Peyer's patch (tissue), 4 donors: ENCODE results near the gene LCN1. TPM values are rescaled to one million over a fixed set of nuclear protein-coding genes. Genes with fewer than 3 reads are reported as not detected.
"Not testable (repeated sequence)": the region's sequence is repeated elsewhere in the genome, so short reads cannot be mapped to it uniquely, and the experiment has no call there.

Source experiments
- DNase-seq, 3 donors: peaks; one replicate each; pipeline ENCODE4 v3.0.0-alpha.2; 2017 to 2019
- H3K27ac ChIP-seq, 4 donors: fragments of 200-600 bp; sonication (generic); one replicate each; pipeline ENCODE4 v1.5.1; 2016 to 2019
- H3K27me3 ChIP-seq, 2 donors: fragments of 200-600 bp; sonication (generic); one replicate each; pipeline ENCODE4 v1.5.1; 2019
- H3K36me3 ChIP-seq, 3 donors: fragments of 200-600 bp; sonication (generic); one replicate each; pipeline ENCODE4 v1.5.1; 2016 to 2019
- H3K4me1 ChIP-seq, 4 donors: fragments of 200-600 bp; sonication (generic); one replicate each; pipeline ENCODE4 v1.5.1; 2016 to 2019
- H3K4me3 ChIP-seq, 4 donors: fragments of 200-600 bp; sonication (generic); 1 replicate in 3 of 4; 2 replicates in 1 of 4; pipeline ENCODE4 v1.5.1; 2016 to 2019; ENCODE audit warnings: mild to moderate bottlenecking in 1 of 4
- H3K9me3 ChIP-seq, 4 donors: fragments of 200-600 bp; sonication (generic); one replicate each; pipeline ENCODE4 v1.5.1; 2016 to 2019; ENCODE audit warnings: mild to moderate bottlenecking in 1 of 4
- POLR2A ChIP-seq, 2 donors: fragments of 450-650 bp; IDR thresholded peaks; one replicate each; pipeline ENCODE4 v1.5.1; 2017; ENCODE audit warnings: antibody characterized with exemption in 2 of 2, mild to moderate bottlenecking in 2 of 2, moderate library complexity in 2 of 2
- total RNA-seq, 4 donors: library from RNA; depleted of rRNA; stranded (reverse); fragments of >200 nt; gene quantifications; one replicate each; pipeline ENCODE4 v1.1.0, GENCODE V29; 2016
- TF ChIP-seq, protein P1 (sequence below), 6 experiments: fragments of 450-650 bp in 4 of 6; fragments of 200-600 bp in 2 of 6; sonication (generic) in 1 of 6; IDR thresholded peaks; one replicate each; pipeline ENCODE4 v1.5.1; 2017 to 2019; ENCODE audit warnings: antibody characterized with exemption in 6 of 6, mild to moderate bottlenecking in 3 of 6, moderate library complexity in 1 of 6

Gene LCN1
- total RNA-seq, 4 donors from 2014 or later, result not detected

DNA sequence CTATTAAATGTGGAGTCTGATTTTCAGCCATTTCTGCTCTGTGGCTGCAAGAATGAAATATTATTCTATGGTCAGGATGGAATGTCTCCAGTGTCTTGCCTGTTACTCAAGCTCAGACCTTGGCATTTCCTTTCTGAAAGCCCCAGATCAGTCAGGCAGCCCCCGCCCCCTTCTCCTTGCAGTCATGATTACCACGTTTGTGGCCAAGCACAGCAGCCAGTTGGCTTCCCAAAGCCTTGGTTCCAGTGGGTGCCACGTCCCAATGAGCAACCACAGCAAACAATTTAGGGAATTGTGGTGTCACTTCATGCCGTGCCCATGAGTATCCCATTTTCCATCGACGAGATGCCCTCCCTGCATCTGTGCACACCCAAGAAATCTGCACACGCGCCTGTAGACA lies 15.0 kb downstream of the LCN1 start:
- TF ChIP-seq, protein P1, sequence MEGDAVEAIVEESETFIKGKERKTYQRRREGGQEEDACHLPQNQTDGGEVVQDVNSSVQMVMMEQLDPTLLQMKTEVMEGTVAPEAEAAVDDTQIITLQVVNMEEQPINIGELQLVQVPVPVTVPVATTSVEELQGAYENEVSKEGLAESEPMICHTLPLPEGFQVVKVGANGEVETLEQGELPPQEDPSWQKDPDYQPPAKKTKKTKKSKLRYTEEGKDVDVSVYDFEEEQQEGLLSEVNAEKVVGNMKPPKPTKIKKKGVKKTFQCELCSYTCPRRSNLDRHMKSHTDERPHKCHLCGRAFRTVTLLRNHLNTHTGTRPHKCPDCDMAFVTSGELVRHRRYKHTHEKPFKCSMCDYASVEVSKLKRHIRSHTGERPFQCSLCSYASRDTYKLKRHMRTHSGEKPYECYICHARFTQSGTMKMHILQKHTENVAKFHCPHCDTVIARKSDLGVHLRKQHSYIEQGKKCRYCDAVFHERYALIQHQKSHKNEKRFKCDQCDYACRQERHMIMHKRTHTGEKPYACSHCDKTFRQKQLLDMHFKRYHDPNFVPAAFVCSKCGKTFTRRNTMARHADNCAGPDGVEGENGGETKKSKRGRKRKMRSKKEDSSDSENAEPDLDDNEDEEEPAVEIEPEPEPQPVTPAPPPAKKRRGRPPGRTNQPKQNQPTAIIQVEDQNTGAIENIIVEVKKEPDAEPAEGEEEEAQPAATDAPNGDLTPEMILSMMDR (IDR thresholded peaks at IDR 0.05), result no peak
- TF ChIP-seq POLR2A (IDR thresholded peaks at IDR 0.05), result no peak
- Histone ChIP-seq H3K9me3 (no peaks in the 10 kb centered on the region), H3K27me3 (no peaks in the 10 kb centered on the region), H3K4me1 (no peaks in the 10 kb centered on the region), H3K36me3 (no peaks in the 10 kb centered on the region), H3K27ac (no peak overlapping the region), H3K4me3 (no peak overlapping the region)
- no peak for DNase-seq

DNA sequence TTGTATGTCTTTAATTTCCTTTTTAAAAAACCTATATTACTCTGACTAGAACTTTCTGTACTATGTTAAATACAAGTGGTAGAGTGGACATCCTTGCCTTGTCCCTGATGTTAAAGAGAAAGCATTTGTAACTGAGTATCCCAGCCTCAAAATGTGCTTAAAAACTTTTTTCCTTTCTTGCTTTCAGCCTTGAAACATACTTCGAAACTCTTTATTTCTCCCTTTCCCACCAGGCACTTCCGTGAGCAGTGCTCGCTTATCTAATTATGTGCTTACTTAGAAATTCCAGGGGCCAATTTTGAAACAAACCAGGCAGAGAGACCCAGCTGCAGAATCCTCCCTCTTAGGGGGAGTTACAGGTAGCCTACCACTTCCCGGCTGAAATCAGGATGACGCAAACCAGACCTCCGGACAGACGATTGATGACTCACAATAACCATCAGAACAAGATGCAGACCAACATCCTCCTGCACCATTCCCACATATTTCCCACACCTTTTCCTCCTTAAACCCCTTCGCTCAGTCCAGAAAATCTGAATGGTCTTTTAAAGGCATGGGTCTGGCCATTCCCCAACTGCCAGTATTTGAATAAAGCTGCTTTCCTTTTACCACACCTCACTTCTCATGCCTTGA lies 22.1 kb downstream of the LCN1 start:
- H3K36me3 ChIP-seq, DNase-seq, H3K4me1 ChIP-seq, H3K9me3 ChIP-seq, H3K27me3 ChIP-seq, H3K27ac ChIP-seq, H3K4me3 ChIP-seq: not testable (repeated sequence)

DNA sequence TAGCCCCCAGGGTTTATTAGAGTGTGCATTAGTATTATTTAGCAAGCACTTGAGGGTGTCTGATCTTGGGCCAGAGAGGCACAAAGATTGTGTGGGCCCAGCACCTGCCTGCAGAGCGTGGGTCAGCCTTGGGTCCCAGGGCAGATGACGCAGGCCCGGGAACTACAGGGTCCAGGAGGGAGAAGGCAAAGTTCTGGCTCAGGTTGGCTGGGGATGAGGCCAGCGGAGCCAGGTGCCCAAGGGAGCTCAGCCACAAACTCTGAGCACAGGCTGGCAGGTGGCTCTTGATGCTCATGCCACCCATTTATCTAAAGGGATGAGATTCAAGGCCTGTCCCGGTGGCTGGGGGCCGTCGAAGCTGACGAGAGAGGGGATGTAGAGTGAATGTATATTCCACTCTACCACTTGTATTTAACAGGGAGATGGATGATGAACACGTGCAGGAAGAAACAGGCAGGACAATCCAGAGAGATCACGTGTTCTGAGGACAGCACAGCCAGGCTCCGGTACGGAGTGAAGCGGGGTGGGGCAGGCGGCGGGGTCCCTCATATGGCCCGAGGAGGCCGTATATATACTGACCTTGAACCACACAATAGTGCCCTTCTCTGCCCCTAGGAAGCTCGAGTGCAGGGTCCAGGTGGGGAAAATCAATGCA lies 23.9 kb downstream of the LCN1 start:
- H3K27me3 ChIP-seq, result no peaks in the 10 kb centered on the region
- no peak for TF ChIP-seq POLR2A (IDR thresholded peaks at IDR 0.05)
- TF ChIP-seq, protein P1 (IDR thresholded peaks at IDR 0.05), result no peak
- H3K4me3 ChIP-seq, result no peak overlapping the region
- DNase-seq, result peak in 1 of 3 donors; percentile 24
- H3K4me1 ChIP-seq, result no peaks in the 10 kb centered on the region
- H3K36me3 ChIP-seq, result no peaks in the 10 kb centered on the region
- H3K27ac ChIP-seq, result no peak overlapping the region
- H3K9me3 ChIP-seq, result no peaks in the 10 kb centered on the region

DNA sequence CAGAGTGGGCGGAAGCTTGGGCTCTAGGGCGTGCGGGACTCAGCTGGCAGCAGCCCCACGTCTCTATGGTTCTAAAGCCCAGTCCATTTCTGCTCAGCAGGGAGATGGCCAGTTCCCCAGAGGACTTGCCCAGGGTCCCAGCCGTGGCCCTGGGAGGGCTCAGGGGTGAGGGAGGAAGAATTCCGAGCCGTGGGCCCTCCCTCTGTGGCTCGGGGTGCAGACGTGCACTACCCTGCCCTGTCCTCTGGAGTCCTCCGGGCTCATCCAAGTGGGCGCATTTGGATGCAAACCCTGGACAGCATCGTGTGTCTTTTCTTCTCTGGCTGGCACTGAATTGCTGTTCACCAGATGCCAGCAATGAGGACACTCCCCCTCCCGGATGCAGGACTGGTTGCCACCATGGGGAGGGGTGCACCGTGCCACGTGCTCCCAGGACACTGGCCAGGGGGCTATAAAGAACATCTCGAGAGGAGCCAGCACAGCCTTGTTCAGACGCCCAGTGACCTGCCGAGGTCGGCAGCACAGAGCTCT lies 24.5 kb downstream of the LCN1 start, which contains the start of gene OBP2A:
OBP2A (plus strand) TSS at position 481 of the 531 bp plus-strand sequence. CDS start 55 bp downstream, outside the sequence.
- not testable (repeated sequence) for H3K9me3 ChIP-seq, H3K36me3 ChIP-seq, H3K27ac ChIP-seq, H3K27me3 ChIP-seq, H3K4me1 ChIP-seq, H3K4me3 ChIP-seq
- DNase-seq, result peak in 1 of 3 donors; percentile 7

DNA sequence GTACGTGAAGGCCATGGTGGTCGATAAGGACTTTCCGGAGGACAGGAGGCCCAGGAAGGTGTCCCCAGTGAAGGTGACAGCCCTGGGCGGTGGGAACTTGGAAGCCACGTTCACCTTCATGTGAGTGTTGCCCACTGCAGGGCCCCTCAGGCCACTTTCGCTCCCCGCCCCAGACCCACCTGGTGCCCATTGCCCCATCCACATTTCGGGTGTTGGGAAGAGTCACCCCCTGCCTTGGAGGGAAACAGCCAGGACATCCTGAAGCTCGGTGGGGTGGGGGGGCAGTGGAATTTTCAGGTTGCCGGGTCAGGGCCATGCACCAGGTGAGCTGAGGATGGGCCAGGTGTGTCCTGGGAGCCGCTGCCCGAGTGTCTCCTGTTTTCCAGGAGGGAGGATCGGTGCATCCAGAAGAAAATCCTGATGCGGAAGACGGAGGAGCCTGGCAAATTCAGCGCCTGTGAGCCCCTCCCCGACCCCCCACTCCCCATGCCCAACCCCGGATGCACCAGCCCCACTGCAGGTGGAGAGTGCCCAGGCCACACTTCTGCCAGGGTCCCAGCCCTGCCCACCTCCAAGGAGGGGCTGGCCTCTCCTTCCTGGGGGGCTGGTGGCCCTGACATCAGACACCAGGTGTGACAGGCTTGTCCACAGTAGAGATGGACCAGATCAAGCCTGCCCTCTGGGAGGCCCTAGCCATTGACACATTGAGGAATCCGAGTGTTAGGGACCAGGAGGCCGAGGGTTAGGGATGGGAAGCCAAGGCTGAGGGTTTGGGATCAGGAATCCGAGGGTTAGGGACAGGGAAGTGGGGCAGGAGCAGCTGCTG lies 25.8 kb downstream of the LCN1 start:
- H3K27ac ChIP-seq, H3K27me3 ChIP-seq, H3K9me3 ChIP-seq, H3K4me3 ChIP-seq, H3K36me3 ChIP-seq, H3K4me1 ChIP-seq: not testable (repeated sequence)
- DNase-seq, result peak in 1 of 3 donors; percentile 22

DNA sequence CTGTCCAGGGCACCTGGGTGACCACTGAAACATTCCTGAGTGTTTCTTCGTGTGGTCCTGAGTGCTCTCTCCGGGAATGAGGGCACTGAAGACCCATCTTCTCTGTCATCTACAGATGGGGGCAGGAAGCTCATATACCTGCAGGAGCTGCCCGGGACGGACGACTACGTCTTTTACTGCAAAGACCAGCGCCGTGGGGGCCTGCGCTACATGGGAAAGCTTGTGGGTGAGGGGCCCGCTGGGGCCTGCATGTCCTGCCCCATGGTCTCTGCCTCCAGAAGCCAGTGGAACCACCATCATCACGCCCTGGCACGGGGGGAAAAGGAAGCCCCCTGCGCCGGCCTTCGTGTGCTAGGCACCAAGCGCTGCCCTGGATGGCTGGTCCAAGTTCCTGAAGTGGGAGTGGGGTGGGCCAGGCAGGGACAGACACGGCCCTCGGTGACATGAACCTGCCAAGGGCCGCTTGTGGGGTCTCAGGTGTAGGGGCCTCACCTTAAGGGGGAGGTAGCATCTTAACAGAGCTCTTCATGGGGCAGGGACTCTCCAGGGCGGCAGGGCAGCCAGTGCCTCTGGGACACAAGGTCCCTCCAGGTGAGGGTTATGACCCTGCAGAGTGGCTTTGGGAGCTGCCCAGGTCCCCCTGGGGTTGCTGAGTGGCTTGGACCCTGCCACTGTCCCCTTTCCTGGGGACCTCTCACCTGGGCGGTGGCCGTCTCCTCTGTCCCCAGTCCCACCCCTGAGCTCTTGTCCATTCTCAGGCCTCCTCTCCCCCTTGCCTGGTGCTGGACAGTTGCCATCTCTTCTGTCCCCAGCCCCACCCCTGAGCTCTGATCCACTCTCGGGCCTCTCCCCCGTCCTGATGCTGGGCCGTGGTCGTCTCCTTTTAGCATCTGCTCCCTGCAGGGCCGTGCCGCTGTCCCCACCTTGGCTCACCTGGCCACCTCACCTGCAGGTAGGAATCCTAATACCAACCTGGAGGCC lies 26.8 kb downstream of the LCN1 start:
- Histone ChIP-seq H3K36me3 (no peaks in the 10 kb centered on the region), H3K27ac (no peak overlapping the region), H3K27me3 (no peaks in the 10 kb centered on the region), H3K9me3 (no peaks in the 10 kb centered on the region), H3K4me3 (no peak overlapping the region), H3K4me1 (no peaks in the 10 kb centered on the region)
- DNase-seq, result peak in 1 of 3 donors; percentile 37
- TF ChIP-seq, protein P1 (IDR thresholded peaks at IDR 0.05), result no peak
- TF ChIP-seq POLR2A (IDR thresholded peaks at IDR 0.05), result no peak

DNA sequence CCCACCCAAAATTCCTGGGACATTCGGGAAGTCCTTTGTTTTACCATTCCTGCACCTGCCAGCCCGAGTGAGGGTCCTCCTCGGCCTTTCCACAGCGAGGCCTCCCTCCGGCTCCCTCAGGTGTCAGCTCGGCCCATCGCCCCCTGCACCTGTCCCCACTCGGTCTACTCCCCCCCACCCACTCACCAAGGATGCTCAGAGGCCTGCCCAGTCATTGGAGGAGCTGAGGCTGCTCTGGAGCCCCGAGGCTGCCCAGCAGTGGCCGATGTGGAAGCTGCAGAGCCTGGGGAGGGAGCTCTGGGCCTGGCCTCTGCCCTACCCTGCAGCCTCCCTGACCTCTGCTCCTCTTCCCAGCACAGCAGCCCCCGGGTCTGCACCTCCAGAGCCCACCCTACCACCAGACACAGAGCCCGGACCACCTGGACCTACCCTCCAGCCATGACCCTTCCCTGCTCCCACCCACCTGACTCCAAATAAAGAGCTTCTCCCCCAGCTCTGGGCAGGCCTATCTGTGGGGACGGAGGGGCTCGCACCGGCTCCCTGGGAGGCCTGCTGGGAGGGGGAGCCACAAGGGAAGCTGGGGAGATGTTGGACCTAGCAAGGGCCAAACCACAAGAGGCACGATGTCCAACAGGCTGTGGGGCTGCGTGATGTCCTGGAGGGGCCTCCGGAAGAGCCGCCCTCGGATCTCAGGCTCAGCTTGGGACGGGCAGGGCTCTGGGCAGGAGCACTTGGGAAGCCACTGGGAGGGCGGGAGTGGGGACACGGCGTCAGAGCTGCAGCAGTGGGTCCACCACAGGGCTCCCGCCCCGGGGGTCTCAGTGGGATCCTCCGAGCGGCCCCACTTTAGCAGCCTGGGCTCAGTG lies 28.5 kb downstream of the LCN1 start:
- H3K9me3 ChIP-seq, H3K4me3 ChIP-seq: not testable (repeated sequence)

More for the DNA sequence above, 28.5 kb downstream of the LCN1 start:
- H3K27ac ChIP-seq, H3K27me3 ChIP-seq, H3K36me3 ChIP-seq, DNase-seq, H3K4me1 ChIP-seq: not testable (repeated sequence)
